Spleen (tissue), 7 donors: ENCODE data around the gene IMMP2L.

Experiments
- CTCF ChIP-seq, 11 experiments: fragments of 200-600 bp in 7 of 11; fragments of 450-650 bp in 4 of 11; sonication (generic) in 4 of 11; IDR thresholded peaks in 8 of 11; conservative IDR thresholded peaks in 3 of 11; 1 replicate in 7 of 11; 2 replicates in 4 of 11; pipeline versions ENCODE4 v1.4.0 to v1.8.0; 2016 to 2021; ENCODE audit warnings: antibody characterized with exemption in 11 of 11, inconsistent platforms in 4 of 11, mild to moderate bottlenecking in 1 of 11
- POLR2A ChIP-seq, 3 donors: fragments of 450-650 bp; IDR thresholded peaks; one replicate each; pipeline ENCODE4 v1.5.1; 2017; ENCODE audit warnings: antibody characterized with exemption in 3 of 3, mild to moderate bottlenecking in 1 of 3
- POLR2AphosphoS5 ChIP-seq, 3 donors: sonication (generic); formaldehyde crosslinking; IDR thresholded peaks; one replicate each; pipeline ENCODE4 v1.5.1; 2017; ENCODE audit warnings: antibody characterized with exemption in 3 of 3
- donor health status: DM: no; HTN: no; CAD: no; lungs with moderate emphysema.
- donor health status: DM: no; HTN: no; CAD: no.
- donor health status: DM: no; HTN: no; CAD: no.

- no peak for TF ChIP-seq CTCF (IDR thresholded peaks at IDR 0.05 in 8 of 11, conservative IDR thresholded peaks at IDR 0.05 in 3 of 11)
- TF ChIP-seq POLR2A (IDR thresholded peaks at IDR 0.05), result no peak
- no peak for TF ChIP-seq POLR2AphosphoS5 (IDR thresholded peaks at IDR 0.05)
Observed at GRCh38 chr7:110693344-110693743, 868.9 kb downstream of the IMMP2L start.
